Activated CD4-positive, CD25-positive, alpha-beta regulatory T cell treated with anti-CD3 and anti-CD28 coated beads, Interleukin-2, amount 50 U/mL, for 16 hours (primary cell): ENCODE data around the gene CUL1.

Experiments used
- DNase-seq: peaks from one replicate; pipeline ENCODE4 v3.0.0-alpha.2; 2020; ENCODE audit warnings: low read depth, low spot score

The CUL1 gene

DNA sequence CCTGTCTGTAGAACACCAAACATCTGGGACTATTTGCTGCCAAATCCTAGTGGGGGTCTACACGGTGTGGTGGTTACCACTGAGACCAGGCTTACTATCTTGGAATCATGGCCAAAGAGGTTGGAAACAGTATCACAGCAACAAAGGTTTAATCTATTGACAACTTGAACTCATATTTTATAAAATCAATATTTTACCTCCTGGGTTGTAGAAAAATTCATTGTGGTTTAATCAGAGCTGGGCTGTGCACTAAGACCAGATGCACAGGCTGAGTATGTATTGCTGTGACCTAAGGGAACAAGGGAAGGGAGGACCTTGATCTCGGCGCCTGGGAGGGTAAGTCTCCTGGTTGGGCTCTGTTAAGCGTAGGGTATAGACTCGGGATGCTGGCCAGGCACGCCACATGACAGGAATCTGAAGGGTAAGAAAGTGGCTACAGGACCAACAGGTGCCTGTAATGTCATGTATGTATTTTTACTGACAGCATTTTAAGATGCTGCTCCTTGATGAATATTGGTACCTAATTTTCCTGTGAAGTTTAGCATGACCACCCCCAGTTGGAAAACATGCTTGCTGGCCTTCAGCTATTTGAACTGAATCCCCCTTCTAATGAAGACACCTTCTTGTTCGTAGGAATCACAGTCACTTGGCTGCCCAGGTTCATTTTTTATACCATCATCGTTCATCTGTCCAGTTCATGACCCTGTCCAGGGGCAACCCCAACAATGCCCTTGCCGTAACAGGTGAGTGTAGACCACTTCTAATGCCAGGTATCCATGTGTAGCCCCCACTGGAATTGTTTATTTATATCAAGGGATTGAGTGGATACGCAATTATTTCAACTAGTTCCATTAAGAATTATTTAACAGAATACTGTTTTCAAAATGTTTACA lies 105.9 kb downstream of the CUL1 start:
- no peak for DNase-seq

DNA sequence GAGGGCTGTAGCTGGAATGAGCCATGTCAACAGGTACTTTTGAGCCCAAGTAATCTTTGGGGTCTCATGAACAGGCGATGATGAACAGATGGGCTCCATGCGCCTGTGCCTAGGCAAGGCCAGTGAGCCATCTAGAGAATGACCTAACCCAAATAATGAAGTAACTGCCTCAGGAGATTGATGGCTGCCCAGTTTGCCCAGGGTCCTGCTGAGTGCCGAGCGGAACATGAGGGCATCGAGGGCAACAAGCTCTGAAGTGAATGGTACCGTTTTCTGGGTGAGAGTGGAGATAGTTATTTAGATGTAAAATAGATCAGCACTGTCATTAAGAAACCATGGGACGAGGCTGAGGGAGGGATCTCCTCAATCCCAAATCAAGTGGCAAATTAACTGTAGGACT lies 107.5 kb downstream of the CUL1 start:
- DNase-seq, result no peak

DNA sequence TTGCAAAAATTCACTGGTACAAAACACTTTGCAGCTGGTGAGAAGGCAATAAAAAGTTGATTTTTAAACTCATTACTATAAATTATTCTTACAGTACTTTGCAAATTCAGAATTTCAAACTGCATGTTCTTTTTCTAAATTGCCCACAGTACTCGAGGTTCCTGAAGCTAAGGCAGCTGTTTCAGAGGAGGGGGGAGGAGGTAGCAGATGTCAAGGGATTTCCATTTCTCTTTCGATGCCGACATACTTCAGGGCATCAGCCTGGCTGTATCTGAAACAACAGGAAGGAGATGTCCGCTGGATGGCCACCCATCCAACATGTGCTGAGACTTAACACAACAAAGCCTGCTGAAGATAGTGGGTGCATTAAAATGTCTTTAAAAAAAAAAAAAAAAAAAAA lies 108.7 kb downstream of the CUL1 start:
- no peak for DNase-seq

DNA sequence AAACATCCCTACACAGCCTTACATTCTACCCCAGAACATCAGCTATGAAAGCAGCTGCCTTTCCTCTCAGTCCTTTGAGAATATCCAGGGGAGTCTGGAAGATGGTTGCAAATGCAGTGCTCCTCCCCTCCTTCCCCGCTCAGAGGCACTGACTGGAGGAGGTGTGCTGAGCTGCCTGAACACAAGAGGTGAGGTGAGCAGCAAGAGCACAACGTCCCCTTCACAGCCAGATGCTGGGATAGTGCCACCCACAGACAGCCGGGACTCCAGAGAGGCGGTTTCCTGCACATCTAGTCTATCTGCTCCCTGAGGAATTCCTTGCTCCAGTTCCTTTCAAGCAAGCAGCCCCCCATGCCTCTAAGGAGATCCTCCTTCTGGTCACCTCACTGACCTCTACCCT lies 111.2 kb downstream of the CUL1 start:
- DNase-seq, result no peak

DNA sequence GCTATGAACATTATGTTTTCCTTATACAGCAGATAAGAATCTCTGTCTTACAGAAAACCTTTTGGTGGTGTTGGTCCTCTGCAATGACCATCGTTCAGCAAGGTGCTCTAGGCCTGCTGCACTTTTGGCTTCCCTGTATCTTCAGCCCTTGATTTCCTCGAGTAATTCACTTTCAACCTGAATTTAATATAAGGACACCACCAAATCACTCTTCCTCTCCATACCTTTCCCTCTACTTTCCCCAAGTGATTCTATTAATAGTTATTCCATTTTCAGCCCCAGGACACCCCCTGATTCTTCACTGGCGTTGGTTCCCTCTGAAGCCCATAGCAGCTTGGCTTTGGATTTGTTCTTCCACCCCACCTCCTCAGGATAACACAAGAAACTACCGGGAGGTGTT lies 113.2 kb downstream of the CUL1 start:
- DNase-seq, result no peak

DNA sequence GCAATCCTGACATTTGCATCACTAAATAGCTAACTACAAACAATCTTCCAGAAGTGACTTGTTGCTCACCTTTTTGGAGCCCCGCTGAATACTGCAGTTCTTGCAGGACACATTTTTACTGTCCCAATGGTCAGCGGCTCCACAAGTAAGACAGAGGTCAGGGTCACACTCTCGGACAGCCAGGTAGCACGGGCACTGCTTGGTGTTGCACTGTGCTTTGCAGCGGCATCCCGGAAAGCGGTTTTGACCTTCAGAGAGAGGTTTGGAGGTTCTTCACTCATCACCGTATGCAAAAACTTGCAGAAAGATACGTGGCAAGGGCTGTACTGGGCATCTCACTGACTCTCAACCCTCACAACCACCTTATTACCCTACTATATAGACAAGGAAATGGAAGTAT lies 115.2 kb downstream of the CUL1 start:
- no peak for DNase-seq

DNA sequence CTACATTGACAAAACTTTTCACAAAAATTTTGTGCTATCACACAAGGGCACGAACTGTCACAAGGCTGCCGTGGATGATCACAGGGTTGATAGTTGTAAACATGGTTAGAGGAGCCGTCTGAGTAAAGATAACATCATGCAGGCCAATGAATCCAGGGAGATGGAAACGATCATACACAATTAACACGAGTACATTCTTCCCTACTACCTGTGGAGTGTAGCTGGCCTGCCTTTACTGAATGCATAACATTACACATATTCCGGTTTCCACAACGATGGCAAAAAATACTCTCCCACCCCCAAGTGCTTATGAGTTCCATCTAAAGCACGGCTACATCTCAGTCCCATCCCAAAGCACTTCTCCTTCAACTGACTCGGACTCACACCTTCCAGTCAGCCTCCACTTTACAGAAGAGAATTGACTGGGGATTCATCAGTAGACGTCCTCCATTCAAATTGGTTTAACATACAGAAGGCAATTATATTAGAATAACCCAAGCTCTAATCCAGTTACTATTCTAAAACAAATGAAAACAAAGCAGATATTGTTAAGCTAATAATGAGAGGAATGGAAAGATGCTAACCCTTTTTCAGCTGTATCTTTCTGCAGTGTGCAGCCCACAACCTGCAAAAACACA lies 116.3 kb downstream of the CUL1 start:
- DNase-seq, result no peak

DNA sequence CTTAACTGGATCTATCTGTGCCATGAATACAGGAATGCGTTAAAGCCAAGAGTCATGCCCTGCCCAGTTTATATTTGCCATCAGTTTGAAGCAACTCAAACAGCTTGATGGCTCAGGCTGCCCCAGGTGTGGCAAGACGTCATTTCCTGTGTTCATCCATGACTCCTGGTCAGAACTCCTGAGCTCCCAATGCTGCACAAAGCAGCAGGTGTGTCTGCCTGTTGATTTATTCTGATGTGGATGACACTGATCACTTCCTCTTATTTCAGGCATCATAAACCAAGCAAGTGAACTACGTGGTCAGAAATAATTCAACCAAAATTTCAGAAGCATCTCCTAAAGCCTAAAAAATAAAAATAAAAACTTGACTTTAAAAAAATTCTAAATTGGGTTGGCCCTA lies 116.9 kb downstream of the CUL1 start:
- DNase-seq, result no peak

DNA sequence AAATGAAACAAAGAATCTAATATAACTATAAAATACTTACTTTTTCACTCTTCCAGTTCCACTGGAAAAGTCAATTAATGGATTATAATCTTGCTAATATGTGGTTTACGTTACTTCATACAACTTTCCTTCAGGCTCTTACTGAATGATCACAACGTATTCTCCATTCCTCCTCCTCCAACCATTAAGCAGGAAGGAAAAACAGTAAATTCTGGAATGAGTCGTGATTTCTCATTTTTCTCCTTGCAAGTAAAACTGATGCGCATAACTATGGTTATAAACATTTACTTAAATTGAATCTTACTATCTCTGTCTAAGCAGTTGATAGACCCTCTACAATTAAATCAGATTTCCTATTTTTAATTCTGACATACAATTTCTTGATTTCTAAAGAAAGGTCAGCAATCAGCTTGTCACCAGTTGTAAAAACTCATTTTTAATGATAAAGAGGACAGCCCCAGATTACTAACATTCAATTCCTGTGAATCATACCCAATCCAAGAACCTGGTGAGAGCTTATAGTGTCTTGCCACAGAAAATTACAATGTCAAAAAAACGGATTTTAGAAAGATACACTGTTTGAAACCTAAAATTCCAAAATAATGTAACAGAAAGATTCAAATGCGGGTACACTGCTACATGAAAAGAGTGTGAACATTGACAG lies 121.1 kb downstream of the CUL1 start:
- no peak for DNase-seq

DNA sequence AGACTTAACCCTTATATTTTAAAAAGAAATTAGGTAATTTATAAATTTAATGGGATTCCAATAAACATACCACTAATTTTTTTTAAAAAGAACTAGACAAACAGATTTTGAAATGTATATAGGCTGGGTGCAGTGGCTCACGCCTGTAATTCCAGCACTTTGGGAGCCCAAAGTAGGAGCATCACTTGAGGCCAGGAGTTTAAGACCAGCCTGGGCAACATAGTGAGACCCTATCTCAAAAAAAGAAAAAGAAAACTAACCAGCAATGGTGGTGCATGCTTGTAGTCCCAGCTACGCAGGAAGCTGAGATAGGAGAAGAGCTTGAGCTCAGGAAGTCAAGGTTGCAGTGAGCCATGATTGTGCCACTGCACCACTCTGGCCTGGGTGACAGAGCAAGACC lies 122.7 kb downstream of the CUL1 start:
- no peak for DNase-seq

DNA sequence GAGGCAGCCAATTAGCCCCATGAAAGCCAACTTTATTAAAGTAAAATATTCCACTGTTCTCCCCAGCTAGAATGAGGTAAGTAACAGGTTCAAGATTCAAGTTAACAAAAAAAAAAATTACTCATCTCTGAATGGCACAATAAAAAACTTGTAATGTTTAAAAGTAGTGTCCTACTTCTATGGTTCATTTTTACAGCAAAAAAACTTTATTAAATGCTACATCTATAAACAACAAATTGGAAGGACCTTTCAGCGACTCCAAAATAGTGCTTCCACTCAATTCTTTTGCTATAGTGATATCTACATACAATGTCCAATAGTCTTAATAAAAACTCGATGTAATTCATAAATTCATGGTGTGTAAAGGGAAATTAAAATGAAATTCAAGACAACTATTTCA lies 126.2 kb downstream of the CUL1 start:
- DNase-seq, result no peak

DNA sequence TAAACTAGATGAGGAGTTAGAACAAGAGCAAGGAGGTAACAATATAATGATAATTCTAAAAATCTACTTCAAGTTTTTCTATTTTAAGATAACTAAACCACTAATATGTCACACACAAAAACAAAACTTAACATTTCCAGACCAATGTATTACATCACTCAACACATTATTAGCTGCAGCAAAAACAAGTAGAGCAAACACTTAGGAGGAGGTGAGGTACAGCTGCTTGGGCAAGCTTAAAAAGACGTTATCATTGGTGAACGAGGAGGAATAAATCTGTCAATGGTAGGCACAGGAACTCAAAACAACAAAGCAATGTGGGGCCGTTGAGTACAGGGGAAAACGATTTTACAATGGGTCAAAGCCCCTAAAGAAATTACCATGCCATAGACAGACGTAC lies 126.6 kb downstream of the CUL1 start:
- no peak for DNase-seq

DNA sequence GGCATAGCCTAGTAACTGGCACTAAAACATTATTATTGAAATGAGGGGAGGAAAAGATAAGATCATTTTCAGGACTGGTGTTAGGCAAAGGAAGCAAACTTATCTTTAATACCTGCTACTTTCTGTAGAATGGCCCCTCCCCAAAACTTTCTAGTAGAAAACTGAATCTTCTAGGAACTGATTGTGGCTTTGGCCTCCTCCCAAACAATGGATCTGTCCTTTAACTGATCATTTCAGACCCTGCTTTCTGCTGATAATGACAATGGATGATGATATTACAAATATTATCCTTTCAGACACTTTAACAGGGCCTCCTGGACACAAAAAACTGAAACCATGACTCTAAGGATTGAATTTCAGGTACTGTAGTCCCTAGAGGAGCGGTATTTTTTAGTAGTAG lies 130.3 kb downstream of the CUL1 start:
- DNase-seq, result no peak

DNA sequence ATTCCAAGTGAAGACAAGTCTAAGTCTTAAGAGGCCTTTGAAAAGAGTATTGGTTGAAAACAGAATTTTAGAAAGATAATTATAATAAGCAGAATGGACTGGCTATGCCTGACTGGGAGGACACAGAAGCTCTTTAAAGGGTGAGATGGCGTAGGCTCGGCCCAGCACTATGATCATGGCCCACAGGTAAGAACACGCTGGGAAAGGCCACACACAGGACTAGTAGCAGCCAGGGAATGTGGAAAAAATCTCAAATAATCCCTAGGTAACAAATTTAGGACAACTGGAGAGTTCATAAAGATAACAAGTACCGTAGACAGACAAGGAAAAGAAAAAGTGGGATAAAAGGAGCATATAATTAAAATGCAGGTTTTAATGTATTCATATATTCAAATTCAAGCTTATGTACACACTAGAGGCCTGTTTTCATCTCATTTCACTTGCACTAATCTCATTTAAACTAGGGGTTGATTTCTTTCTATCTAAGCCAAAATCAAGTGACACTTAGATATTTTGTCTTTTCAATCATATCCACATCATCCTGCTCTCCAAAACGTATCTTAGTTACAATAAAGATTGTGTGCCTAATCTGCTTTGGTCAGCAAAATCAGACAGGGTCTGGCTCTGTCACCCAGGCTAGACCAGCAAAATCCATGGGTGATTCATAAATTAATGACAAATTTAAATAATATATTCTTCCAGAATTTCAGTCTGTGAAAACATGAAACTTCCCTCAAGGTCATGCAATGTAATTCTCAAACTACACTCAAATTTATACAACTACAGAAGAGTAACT lies 132.4 kb downstream of the CUL1 start:
- no peak for DNase-seq

DNA sequence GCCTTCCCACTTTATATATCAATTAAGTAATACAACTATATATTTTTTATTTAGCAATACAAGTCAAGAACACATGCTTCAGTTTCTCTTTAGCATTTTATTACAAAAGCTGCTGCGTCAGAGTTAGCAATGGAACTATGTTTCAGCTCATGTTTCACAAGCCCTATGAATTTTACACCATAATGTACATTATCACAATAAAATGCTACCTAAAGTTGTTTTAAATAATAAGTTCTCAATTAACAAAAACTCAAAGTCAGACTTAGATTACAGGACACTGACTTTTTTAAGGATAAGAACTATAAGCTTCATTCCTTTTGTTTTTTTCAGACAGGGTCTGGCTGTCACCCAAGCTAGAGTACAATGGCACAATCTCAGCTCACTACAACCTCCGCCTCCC lies 133.1 kb downstream of the CUL1 start:
- DNase-seq, result no peak

DNA sequence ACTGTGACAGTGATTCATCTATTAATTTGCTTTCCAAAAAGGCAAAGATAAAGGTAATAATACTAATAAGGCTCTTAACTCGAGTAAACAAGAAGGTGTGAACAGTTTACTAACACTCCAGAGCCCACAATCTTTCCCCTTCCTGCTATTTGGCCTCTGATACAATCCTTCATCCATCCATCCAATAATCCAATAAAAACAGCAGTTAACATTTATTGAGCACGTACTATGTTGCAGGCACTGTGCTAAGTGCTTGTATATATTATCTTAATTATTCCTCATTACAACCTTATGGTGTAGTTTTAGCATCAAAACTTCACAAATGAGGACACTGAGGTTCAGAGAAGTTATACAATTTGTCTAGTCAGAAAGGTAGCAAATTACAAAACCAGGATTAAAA lies 135.9 kb downstream of the CUL1 start:
- no peak for DNase-seq

DNA sequence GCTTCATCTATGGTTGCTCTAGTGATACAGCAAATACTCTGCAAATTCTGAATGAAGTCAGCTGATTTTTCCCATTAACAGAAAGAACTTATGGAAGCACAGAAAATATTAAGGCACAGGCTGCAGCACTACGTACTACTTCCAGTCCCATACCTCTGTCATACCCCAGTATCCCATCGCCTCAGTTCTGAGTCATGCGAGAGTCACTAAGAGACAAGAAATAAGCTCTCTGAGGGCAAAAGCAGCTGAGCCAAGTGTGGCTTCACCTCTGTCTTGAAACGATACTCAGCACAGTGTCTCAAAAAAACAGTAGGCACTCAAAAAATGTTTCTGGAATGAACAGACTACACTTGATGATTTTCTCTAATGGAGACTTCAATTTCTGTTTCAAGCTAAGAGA lies 137.2 kb downstream of the CUL1 start:
- no peak for DNase-seq

DNA sequence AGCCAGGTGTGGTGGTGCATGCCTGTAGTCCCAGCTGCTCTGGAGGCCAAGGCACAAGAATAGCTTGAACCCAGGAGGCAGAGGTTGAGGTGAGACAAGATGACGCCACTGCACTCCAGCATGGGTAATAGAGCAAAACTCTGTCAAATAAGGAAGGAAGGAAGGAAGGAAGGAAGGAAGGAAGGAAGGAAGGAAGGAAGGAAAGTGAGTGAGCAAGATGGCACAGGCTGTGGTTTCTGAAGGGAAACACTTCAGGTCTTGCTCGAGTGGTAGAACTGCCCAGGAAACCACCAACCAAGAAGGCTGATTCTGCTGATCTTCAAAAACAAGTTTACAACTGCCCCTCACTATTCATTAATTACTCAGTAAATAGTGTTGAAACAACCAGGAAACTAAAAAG lies 140.2 kb downstream of the CUL1 start:
- no peak for DNase-seq

DNA sequence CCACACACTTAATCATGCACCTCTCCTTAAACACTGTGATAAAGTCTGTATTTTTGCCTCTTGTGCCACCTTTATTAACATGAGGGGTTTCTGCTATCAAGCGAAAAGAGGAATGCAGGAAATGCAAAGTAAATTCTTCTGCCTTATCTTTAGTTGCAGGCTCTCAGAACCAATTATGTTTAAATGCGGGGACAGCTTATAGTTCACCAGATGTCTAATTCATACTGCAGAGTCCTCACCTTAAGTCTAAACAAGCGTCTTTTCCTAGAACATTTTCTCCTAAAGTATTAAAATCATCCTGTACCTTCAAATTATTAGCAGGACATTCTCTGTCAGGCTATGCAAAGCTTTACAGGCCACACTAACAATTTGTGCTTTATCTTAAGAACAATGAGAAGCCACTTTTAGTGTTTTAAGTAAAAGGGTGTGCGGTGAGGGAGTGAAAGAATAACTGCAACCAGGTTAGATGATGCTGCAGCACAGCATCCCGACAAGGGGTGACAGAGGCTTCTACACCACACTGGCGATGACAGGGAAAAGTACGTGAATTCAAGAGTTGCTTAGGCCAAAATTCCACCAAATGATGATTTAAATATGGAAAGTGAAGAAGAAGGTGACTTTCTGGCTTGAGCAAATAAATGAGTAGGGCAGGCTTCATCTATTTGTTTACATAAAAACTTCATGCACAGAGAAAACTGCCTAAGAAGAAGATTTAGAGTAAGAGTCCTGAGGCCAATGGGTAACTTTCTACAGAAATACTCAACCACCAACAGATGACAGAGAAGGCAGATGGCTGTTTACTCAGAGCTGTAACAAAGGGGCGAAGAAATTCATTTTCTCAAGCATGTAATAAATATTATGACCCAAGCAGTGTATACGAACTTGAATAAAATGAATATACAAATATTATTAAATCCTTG lies 149.4 kb downstream of the CUL1 start:
- DNase-seq, result no peak

DNA sequence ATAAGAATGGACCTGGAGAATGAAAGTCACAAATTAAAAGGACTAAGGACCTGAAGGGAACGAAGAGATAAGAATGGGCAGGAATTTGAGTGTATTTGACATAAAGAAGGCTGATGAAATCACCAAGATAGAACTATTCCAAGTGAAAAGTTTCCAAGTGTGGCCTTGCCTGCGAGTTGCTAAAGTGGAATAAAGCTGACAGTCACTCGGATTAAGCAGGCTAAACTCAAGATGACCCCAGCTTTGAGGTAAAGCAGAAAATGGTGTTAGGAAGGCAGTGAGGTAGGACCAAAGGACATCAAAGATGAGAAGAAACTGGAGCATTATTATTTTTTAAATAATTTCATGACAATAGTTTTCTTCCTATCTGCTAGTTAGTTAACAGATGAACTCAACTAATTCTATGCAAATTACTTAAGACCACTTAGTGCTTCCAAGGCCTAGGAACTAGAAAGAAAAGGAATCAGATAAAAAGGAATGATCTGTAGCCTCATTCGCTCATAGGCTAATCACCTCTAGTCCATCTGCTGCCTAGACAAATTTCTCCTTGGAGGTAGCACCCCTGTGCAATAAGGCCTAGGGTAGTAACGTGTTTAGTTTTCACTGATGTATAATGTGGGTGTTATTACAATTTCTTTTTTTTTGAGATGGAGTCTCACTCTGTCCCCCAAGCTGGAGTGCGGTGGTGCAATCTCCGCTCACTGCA lies 150.8 kb downstream of the CUL1 start:
- DNase-seq, result no peak
